H9 (cell line): ENCODE data around the gene TTC33. TPM values are rescaled to one million over a fixed set of nuclear protein-coding genes. Genes with fewer than 3 reads are reported as not detected.

Experiments
- DNase-seq: peaks from one replicate; pipeline ENCODE4 v3.0.0-alpha.2; 2017
- H2AFZ ChIP-seq: one replicate; pipeline ENCODE4 v1.6.1; 2013; ENCODE audit warnings: mild to moderate bottlenecking, low read length, control low read depth, moderate library complexity
- H2AK5ac ChIP-seq: 2 replicates; pipeline ENCODE4 v1.6.1; 2013; ENCODE audit warnings: low read length, control low read depth, mixed read lengths; ENCODE audit not compliant: insufficient read length
- H2BK120ac ChIP-seq: one replicate; pipeline ENCODE4 v1.6.1; 2013; ENCODE audit warnings: low read depth, mild to moderate bottlenecking, low read length, control low read depth, inconsistent platforms; ENCODE audit not compliant: poor library complexity, severe bottlenecking
- H2BK12ac ChIP-seq: 2 replicates; pipeline ENCODE4 v1.6.1; 2013; ENCODE audit warnings: low read length, control low read depth, mixed read lengths, low read depth; ENCODE audit not compliant: insufficient read length
- H2BK15ac ChIP-seq: 2 replicates; pipeline ENCODE4 v1.6.1; 2013; ENCODE audit warnings: low read depth, low read length, control low read depth
- H2BK20ac ChIP-seq: one replicate; pipeline ENCODE4 v1.6.1; 2013; ENCODE audit warnings: low read depth, mild to moderate bottlenecking, low read length, control low read depth, inconsistent platforms; ENCODE audit not compliant: poor library complexity, severe bottlenecking
- H2BK5ac ChIP-seq: 2 replicates; pipeline ENCODE4 v1.6.1; 2013; ENCODE audit warnings: low read length, control low read depth, mixed read lengths; ENCODE audit not compliant: insufficient read length
- H3K14ac ChIP-seq: 2 replicates; pipeline ENCODE4 v1.6.1; 2013; ENCODE audit warnings: low read length, control low read depth; ENCODE audit not compliant: insufficient read depth
- H3K18ac ChIP-seq: 2 replicates; pipeline ENCODE4 v1.6.1; 2013; ENCODE audit warnings: low read depth, mild to moderate bottlenecking, mixed read lengths, low read length, control low read depth; ENCODE audit not compliant: insufficient read length
- H3K23ac ChIP-seq: 2 replicates; pipeline ENCODE4 v1.6.1; 2013; ENCODE audit warnings: low read length, control low read depth, mixed read lengths, low read depth; ENCODE audit not compliant: insufficient read length
- H3K23me2 ChIP-seq: 2 replicates; pipeline ENCODE4 v1.6.1; 2013; ENCODE audit warnings: low read depth, mild to moderate bottlenecking, mixed read lengths, low read length, control low read depth; ENCODE audit not compliant: insufficient read length, poor library complexity, severe bottlenecking
- H3K27ac ChIP-seq: 2 replicates; pipeline ENCODE4 v1.5.1; 2013; ENCODE audit warnings: low read length, control low read depth, mixed read lengths, low read depth; ENCODE audit not compliant: insufficient read length
- H3K27me3 ChIP-seq: 2 replicates; pipeline ENCODE4 v1.6.1; 2013; ENCODE audit warnings: low read length, control low read depth, inconsistent platforms; ENCODE audit not compliant: insufficient read depth
- H3K4ac ChIP-seq: 2 replicates; pipeline ENCODE4 v1.6.1; 2013; ENCODE audit warnings: low read depth, mild to moderate bottlenecking, control low read depth, inconsistent platforms, low read length, moderate library complexity
- H3K4me1 ChIP-seq: 2 replicates; pipeline ENCODE4 v1.6.1; 2013; ENCODE audit warnings: low read length, control low read depth, inconsistent platforms; ENCODE audit not compliant: insufficient read depth
- H3K4me2 ChIP-seq: 2 replicates; pipeline ENCODE4 v1.6.1; 2013; ENCODE audit warnings: low read length, control low read depth, mixed read lengths; ENCODE audit not compliant: insufficient read length, insufficient read depth
- H3K56ac ChIP-seq: 2 replicates; pipeline ENCODE4 v1.6.1; 2013; ENCODE audit warnings: low read depth, mild to moderate bottlenecking, mixed read lengths, low read length, control low read depth; ENCODE audit not compliant: insufficient read length
- H3K79me1 ChIP-seq: 2 replicates; pipeline ENCODE4 v1.6.1; 2013; ENCODE audit warnings: low read depth, mild to moderate bottlenecking, moderate library complexity, low read length, control low read depth, inconsistent platforms; ENCODE audit not compliant: insufficient read depth, poor library complexity, severe bottlenecking
- H3K79me2 ChIP-seq: 2 replicates; pipeline ENCODE4 v1.6.1; 2013; ENCODE audit warnings: low read length, control low read depth, inconsistent platforms; ENCODE audit not compliant: insufficient read depth
- H3K9ac ChIP-seq: 2 replicates; pipeline ENCODE4 v1.6.1; 2013; ENCODE audit warnings: low read length, control low read depth, mixed read lengths; ENCODE audit not compliant: insufficient read length; ENCODE audit errors: extremely low read depth
- H3K9me3 ChIP-seq: one replicate; pipeline ENCODE4 v1.6.1; 2013; ENCODE audit warnings: low read depth, low read length, inconsistent platforms; ENCODE audit not compliant: control insufficient read depth
- H3T11ph ChIP-seq: one replicate; pipeline ENCODE4 v1.6.1; 2013; ENCODE audit warnings: mild to moderate bottlenecking, low read length, control low read depth, inconsistent platforms
- H4K20me1 ChIP-seq: one replicate; pipeline ENCODE4 v1.6.1; 2013; ENCODE audit not compliant: control insufficient read depth, insufficient read length, insufficient read depth
- H4K5ac ChIP-seq: 2 replicates; pipeline ENCODE4 v1.6.1; 2013; ENCODE audit warnings: low read depth, mild to moderate bottlenecking, mixed read lengths, low read length, control low read depth; ENCODE audit not compliant: insufficient read length
- H4K8ac ChIP-seq: replicated peaks from 2 replicates; pipeline ENCODE4 v1.6.1; 2013; ENCODE audit warnings: low read length, control low read depth, mixed read lengths, low read depth; ENCODE audit not compliant: insufficient read length
- H4K91ac ChIP-seq: 2 replicates; pipeline ENCODE4 v1.6.1; 2013; ENCODE audit warnings: low read depth, mild to moderate bottlenecking, moderate library complexity, mixed read lengths, low read length, control low read depth; ENCODE audit not compliant: insufficient read length
- H3K27ac Mint-ChIP-seq, 3 experiments: 2 replicates in 2 of 3; 3 replicates in 1 of 3; pipeline ENCODE4 v1.8.0; 2020 to 2021; ENCODE audit warnings: mixed read lengths in 3 of 3, mild to moderate bottlenecking in 1 of 3, moderate library complexity in 1 of 3
- H3K27me3 Mint-ChIP-seq: 2 replicates; pipeline ENCODE4 v1.8.0; 2021; ENCODE audit warnings: low read depth, mild to moderate bottlenecking, moderate library complexity, mixed read lengths
- H3K36me3 Mint-ChIP-seq, 3 experiments: 2 replicates in 2 of 3; 3 replicates in 1 of 3; pipeline ENCODE4 v1.8.0; 2020 to 2021; ENCODE audit warnings: low read depth in 3 of 3, mixed read lengths in 3 of 3; ENCODE audit not compliant: insufficient read depth in 1 of 3
- H3K4me1 Mint-ChIP-seq, 2 experiments: 2 replicates each; pipeline ENCODE4 v1.8.0; 2020; ENCODE audit warnings: mixed read lengths in 2 of 2
- H3K4me3 Mint-ChIP-seq, 2 experiments: 2 replicates in 1 of 2; 3 replicates in 1 of 2; pipeline ENCODE4 v1.8.0; 2020 to 2021; ENCODE audit warnings: mild to moderate bottlenecking in 2 of 2, mixed read lengths in 2 of 2, moderate library complexity in 1 of 2
- H3K9me3 Mint-ChIP-seq, 2 experiments: 2 replicates in 1 of 2; 3 replicates in 1 of 2; pipeline ENCODE4 v1.8.0; 2020; ENCODE audit warnings: mild to moderate bottlenecking in 2 of 2, mixed read lengths in 2 of 2, moderate library complexity in 1 of 2
- CTCF ChIP-seq: fragments of 200-600 bp; sonication (generic); conservative IDR thresholded peaks from 3 replicates; pipeline ENCODE4 v1.8.0; 2021; ENCODE audit warnings: antibody characterized with exemption, mild to moderate bottlenecking
- WGBS: extraction: QIAGEN DNeasy Blood & Tissue Kit; methylation state at CpG from one replicate; pipeline ENCODE4 v1.1.7; 2013; ENCODE audit warnings: missing lambda C conversion rate, low lambda C conversion rate, mixed read lengths; ENCODE audit not compliant: insufficient read length; ENCODE audit errors: extremely low coverage; 5-methylcytosine and 5-hydroxymethylcytosine counted together
- total RNA-seq: library from RNA; stranded (reverse); gene quantifications from 2 replicates; pipeline ENCODE4 v1.2.1, GENCODE V29; 2021

The TTC33 gene
- total RNA-seq, 1 experiment from 2014 or later = 7.3 TPM

DNA sequence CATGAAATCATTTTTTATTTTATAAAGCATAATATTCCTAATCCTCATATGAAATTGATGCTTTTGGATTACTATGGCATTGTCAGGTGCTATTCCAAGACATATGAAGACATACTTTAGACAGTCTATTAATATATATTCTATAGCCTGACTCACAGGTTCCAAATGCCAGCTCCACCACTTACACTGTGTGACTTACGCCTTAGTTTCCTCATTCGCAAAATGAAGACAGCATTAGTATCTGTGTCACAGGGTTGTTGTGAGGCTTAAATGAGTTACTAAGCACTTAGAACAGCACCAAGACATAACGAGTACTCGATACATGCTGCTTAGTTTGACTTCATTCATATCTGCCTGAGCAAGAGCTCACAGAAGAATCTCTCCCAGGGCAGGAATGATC, 208.2 kb downstream of the TTC33 start:
- Histone ChIP-seq H4K20me1 (no peaks in the 10 kb centered on the region), H2BK15ac (no peak overlapping the region), H3K4ac (no peak overlapping the region), H3K27me3 (no peaks in the 10 kb centered on the region), H3K4me2 (no peak overlapping the region), H3K4me1 (no peaks in the 10 kb centered on the region), H3K56ac (no peak overlapping the region), H3K79me1 (no peaks in the 10 kb centered on the region), H2BK20ac (no peak overlapping the region), H3K9ac (no peak overlapping the region), H4K5ac (no peak overlapping the region), H3K14ac (no peak overlapping the region), H3K27ac (no peak overlapping the region), H2BK5ac (no peak overlapping the region), H2BK12ac (no peak overlapping the region), H2AK5ac (no peak overlapping the region), H3K18ac (no peak overlapping the region), H3K79me2 (no peaks in the 10 kb centered on the region), H2AFZ (no peak overlapping the region), H3T11ph (no peak overlapping the region), H4K8ac (no peak overlapping the region), H3K23ac (no peak overlapping the region), H3K9me3 (no peaks in the 10 kb centered on the region), H3K23me2 (no peaks in the 10 kb centered on the region), H2BK120ac (no peak overlapping the region), H4K91ac (no peak overlapping the region)
- Mint-ChIP-seq H3K27ac (no peak overlapping the region), H3K36me3 (peaks cover 0 to 2% (median 0%) of the 10 kb centered on the region in 3 experiments; a peak in 1 of 7 replicates), H3K9me3 (peaks cover 0 to 6% of the 10 kb centered on the region in 2 experiments; a peak in 1 of 5 replicates), H3K4me3 (no peak overlapping the region), H3K27me3 (no peaks in the 10 kb centered on the region; the same call in 1 of the 2 replicates), H3K4me1 (no peaks in the 10 kb centered on the region)
- WGBS = no CpG with 5 or more reads among the region's 4 CpGs
- DNase-seq = no peak
- no peak for TF ChIP-seq CTCF
